GM21526 (cell line): ENCODE measurements around the gene PRAMEF11.

Experiments
- ATAC-seq: cut with Tn5 transposase; IDR thresholded peaks from one replicate; pipeline ENCODE4 v1.9.1; 2021; ENCODE audit warnings: moderate library complexity; ENCODE audit not compliant: unreplicated experiment, low FRiP score

The PRAMEF11 gene

DNA sequence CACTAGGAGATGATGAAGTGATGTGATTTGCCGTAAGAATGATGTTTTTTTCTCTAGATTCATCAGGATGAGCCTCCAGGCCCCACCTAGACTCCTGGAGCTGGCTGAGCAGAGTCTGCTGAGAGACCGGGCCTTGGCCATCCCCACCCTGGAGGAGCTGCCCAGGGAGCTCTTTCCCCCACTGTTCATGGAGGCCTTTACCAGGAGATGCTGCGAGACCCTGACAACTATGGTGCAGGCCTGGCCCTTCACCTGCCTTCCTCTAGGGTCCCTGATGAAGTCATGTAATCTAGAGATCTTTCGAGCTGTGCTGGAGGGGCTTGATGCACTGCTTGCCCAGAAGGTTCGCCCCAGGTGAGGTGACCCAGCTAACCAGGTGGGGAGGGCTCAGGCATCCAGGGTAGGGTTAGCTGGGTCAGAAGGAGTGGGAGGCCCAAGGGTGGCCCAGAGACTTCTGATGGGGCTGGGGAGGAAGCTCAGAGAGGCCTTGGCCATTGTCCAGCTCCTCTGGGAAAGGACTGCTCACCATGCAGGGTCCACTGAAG lies 56.3 kb downstream of the PRAMEF11 start:
- ATAC-seq = no peak
